Naive thymus-derived CD8-positive, alpha-beta T cell (primary cell): ENCODE measurements around the gene SLC10A7. TPM values are rescaled to one million over a fixed set of nuclear protein-coding genes. Genes with fewer than 3 reads are reported as not detected.

Experiments used
- ATAC-seq, 2 donors: fragments of 150-1000 bp; cut with Tn5 transposase in 1 of 2; sonication (Bioruptor Pico), chemical (Tn5 transposase) in 1 of 2; 1 replicate in 1 of 2; 2 replicates in 1 of 2; pipeline ENCODE4 v1.10.0; 2021; ENCODE audit warnings: mild to moderate bottlenecking in 2 of 2, moderate library complexity in 2 of 2
- POLR2A ChIA-PET: fragments of 350-600 bp; sonication (Branson Sonifier 250); formaldehyde crosslinking; loops from one replicate; lab custom pipeline; 2021; ENCODE audit warnings: antibody characterized with exemption; lab: Charles Lee
- DNase-seq, 10 donors: peaks; one replicate each; pipeline versions ENCODE4 v3.0.0 to v3.0.0-alpha.2; 2020 to 2022
- H3K27ac Mint-ChIP-seq, 10 donors: one replicate each; pipeline ENCODE4 v1.8.0; 2020 to 2022; ENCODE audit warnings: mild to moderate bottlenecking in 10 of 10, mixed read lengths in 10 of 10, moderate library complexity in 4 of 10, inconsistent platforms in 1 of 10
- H3K27me3 Mint-ChIP-seq, 5 donors: one replicate each; pipeline ENCODE4 v1.8.0; 2021 to 2022; ENCODE audit warnings: mixed read lengths in 5 of 5
- H3K36me3 Mint-ChIP-seq, 3 donors: one replicate each; pipeline ENCODE4 v1.8.0; 2020 to 2022; ENCODE audit warnings: mixed read lengths in 3 of 3, mild to moderate bottlenecking in 2 of 3, inconsistent platforms in 1 of 3
- H3K4me1 Mint-ChIP-seq, 4 donors: one replicate each; pipeline ENCODE4 v1.8.0; 2021 to 2022; ENCODE audit warnings: mixed read lengths in 4 of 4
- H3K4me3 Mint-ChIP-seq, 10 donors: one replicate each; pipeline ENCODE4 v1.8.0; 2020 to 2022; ENCODE audit warnings: mild to moderate bottlenecking in 10 of 10, mixed read lengths in 10 of 10, moderate library complexity in 6 of 10, inconsistent platforms in 1 of 10
- H3K9me3 Mint-ChIP-seq, 9 donors: one replicate each; pipeline ENCODE4 v1.8.0; 2020 to 2022; ENCODE audit warnings: mixed read lengths in 9 of 9, mild to moderate bottlenecking in 3 of 9, inconsistent platforms in 1 of 9, moderate library complexity in 1 of 9
- polyA plus RNA-seq, 3 donors: library from polyadenylated mRNA; unstranded; fragments of 300-500 nt; fragmentation: Illumina TruSeq; gene quantifications; one replicate each; pipeline ENCODE4 v1.2.3, GENCODE V29; 2021
- total RNA-seq, 8 experiments: library from RNA in 2 of 8; stranded (reverse) in 2 of 8; gene quantifications; one replicate each; pipeline ENCODE4 v1.2.3 and lab custom pipeline; 2021 to 2026

The SLC10A7 gene
- total and polyA plus RNA-seq, 5 experiments from 2014 or later = 7.8 to 14.2 (median 11.4) TPM

DNA sequence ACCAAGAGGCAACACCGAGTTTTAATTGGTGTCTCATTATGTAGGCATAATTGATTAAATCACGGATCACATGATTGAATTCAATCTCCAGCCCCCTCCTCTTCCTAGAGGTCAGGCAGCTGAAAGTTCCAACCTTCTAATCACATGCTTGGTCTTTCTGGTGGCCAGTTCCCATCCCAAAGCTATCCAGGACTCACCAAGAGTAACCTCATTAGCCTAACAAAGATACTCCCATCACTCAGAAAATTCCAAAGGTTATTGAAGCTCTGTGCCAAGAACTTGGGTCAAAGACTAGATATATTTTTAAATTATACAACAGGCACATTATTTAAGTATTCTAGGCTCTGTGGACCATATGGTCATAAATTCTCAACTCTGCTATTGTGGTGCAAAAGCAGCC lies 65.1 kb downstream of the SLC10A7 start:
- DNase-seq = no peak
- H3K27me3 Mint-ChIP-seq = no peaks in the 10 kb centered on the region
- H3K4me3 Mint-ChIP-seq = no peak overlapping the region
- POLR2A ChIA-PET = no interaction called here
- peaks cover 0 to 6% (median 0%) of the 10 kb centered on the region in 9 donors for H3K9me3 Mint-ChIP-seq
- H3K27ac Mint-ChIP-seq = no peak overlapping the region
- ATAC-seq = no peak
- H3K4me1 Mint-ChIP-seq = peaks cover 9 to 37% (median 27%) of the 10 kb centered on the region in 4 donors
- peaks cover 0 to 12% (median 11%) of the 10 kb centered on the region in 3 donors for H3K36me3 Mint-ChIP-seq

DNA sequence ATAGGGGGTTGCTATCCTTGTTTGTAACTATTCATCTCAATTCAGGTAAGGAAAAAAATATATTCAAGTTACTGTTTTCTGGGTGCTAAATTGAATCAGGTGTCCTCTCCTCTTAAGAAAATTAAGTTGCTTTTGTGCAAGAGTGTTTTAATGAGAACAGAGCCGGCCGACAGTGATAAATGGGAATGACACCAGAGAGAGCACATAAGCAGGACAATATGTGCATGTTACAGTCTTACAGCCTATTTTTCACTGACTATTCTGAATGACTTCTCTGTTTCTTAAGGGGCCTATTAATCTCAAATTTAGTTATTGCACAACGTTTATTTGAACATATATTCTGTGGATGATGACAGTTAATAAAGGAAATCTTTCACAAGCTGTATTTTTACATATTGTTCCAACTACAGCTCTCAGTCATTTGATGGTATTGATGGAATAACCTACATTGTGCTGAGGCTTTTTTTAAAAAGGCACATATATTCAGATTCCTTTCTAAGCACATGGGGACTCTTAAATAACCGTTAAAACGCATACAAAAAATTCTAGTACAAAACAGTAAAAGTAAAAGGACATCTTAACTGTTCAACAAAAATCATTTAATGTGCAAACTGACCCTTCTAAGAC lies 68.4 kb downstream of the SLC10A7 start:
- Mint-ChIP-seq H3K9me3 (peaks cover 0 to 14% (median 0%) of the 10 kb centered on the region in 9 donors), H3K27ac (no peak overlapping the region), H3K36me3 (peaks cover 0 to 9% (median 8%) of the 10 kb centered on the region in 3 donors), H3K27me3 (no peaks in the 10 kb centered on the region), H3K4me3 (no peak overlapping the region), H3K4me1 (peaks cover 21 to 56% (median 38%) of the 10 kb centered on the region in 4 donors)
- DNase-seq = no peak
- ATAC-seq = no peak
- POLR2A ChIA-PET = no interaction called here

DNA sequence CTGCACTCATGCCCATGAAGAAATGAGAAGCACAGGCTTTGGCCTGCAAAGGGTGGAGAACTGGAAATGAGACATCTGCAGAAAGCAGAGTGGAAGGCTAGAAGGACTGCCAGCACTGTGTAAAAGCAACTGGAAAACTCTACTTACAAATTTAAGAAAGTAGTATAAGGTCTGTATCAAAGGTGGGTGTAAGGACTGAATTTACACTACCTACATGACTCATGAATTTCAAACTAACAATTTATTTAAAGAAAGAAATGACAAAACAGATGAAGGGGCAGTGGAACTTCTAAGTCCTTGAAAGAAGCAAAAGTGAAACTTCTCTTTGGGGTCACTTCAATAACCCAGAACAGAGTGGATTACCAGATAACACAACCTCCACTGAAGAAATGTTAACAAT lies 71.2 kb downstream of the SLC10A7 start:
- DNase-seq = no peak
- peaks cover 0 to 14% (median 2%) of the 10 kb centered on the region in 9 donors for H3K9me3 Mint-ChIP-seq
- peak overlapping the region in 3 of 10 donors; percentile 10 to 31 (median 10) for H3K4me3 Mint-ChIP-seq
- no peaks in the 10 kb centered on the region for H3K27me3 Mint-ChIP-seq
- peaks cover 16 to 40% (median 28%) of the 10 kb centered on the region in 4 donors for H3K4me1 Mint-ChIP-seq
- no peak for ATAC-seq
- peak overlapping the region in 3 of 10 donors; percentile 32 to 48 (median 38) for H3K27ac Mint-ChIP-seq
- peaks cover 6 to 13% (median 13%) of the 10 kb centered on the region in 3 donors for H3K36me3 Mint-ChIP-seq
- POLR2A ChIA-PET = no interaction called here

DNA sequence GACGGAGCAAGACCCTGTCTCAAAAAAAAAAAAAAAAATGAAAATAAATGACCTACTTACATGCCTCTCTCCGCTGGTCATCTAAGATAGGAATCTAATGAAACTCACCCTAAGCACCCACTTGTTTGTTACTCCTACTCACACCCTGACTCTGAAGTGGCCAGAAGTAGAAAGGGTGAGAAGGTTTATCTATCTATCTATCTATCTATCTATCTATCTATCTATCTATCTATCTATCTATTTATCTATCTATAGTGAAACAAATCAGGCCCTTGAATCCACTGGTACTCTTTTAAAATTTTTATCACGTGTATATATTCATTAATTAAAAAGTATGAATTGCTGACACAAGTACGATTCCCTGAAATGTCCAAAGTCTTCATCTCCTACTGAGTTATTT lies 75.2 kb downstream of the SLC10A7 start:
- H3K27me3 Mint-ChIP-seq = no peaks in the 10 kb centered on the region
- H3K27ac Mint-ChIP-seq = no peak overlapping the region
- peaks cover 0 to 9% (median 2%) of the 10 kb centered on the region in 9 donors for H3K9me3 Mint-ChIP-seq
- H3K36me3 Mint-ChIP-seq = peaks cover 10 to 15% (median 10%) of the 10 kb centered on the region in 3 donors
- ATAC-seq (no peak), DNase-seq (no peak)
- H3K4me1 Mint-ChIP-seq = peaks cover 16 to 35% (median 23%) of the 10 kb centered on the region in 4 donors
- POLR2A ChIA-PET = no interaction called here
- H3K4me3 Mint-ChIP-seq = no peak overlapping the region

DNA sequence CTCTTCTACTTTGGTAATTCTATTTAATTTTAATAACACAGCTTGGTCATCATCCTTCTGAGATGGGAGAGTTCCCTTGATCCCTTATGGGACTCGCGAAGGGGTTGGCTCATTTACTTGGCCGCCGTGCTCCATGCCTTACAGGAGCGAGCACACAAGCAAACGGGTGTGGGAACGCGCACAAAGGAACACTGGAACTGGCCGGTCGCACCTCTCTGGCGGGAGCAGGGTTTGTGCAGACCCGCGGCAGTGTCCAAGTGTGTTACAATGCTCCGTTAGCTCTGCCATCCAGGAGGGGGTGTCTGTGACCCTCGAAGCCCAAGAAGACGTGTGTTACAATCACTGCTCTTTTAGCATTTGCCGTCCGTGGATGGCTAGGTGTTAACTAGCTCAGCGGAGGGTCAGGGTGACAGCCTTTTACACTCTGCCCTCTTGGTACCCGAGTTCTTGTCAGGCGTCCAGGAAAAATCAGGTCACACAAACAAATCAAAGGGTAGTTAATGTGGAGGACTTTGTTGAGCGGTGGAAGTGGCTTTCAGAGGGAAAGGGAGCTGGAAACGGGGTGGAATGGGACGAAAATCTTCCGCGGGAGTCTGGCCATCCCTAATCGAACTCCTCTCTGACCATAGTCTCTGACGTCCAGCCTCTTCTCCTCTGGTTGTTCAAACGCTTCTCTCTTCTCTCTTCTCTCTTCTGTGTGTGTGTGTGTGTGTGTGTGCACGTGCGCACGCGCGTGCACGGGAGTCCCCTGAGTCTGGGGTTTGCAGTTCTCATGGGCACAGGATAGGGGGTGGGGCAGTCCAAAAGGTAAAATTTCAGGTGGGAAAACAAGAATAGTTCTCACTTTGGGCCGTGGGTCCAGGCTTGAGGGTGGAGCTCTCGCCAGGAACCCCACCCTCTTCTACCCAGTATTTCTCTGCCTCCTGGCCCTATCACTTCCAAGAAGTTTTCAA lies 76.3 kb downstream of the SLC10A7 start:
- POLR2A ChIA-PET = no interaction called here
- DNase-seq = no peak
- H3K4me1 Mint-ChIP-seq = peaks cover 9 to 24% (median 14%) of the 10 kb centered on the region in 4 donors

DNA sequence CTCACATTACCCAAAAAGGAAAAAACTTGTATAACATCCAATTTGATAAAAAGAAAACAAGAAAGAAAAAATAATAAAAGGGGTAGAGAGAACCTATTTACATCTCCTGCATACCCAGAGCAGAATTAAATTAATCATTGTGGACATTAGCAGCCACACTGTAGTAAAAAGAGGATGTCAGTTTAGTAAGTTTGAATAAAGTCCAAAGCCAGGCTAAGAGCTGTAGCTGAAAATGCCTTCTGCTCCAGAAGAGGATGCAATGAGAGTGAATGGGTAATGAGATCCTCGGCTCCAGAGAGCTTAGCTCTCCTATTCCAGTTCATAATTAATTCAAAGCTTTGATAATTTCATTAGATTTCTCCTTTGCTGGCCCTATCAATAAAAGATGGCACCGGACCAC lies 78.2 kb downstream of the SLC10A7 start:
- peaks cover 9 to 20% (median 15%) of the 10 kb centered on the region in 3 donors for H3K36me3 Mint-ChIP-seq
- ATAC-seq = no peak
- H3K4me3 Mint-ChIP-seq = no peak overlapping the region
- H3K27me3 Mint-ChIP-seq = no peaks in the 10 kb centered on the region
- POLR2A ChIA-PET = no interaction called here
- peaks cover 1 to 7% (median 2%) of the 10 kb centered on the region in 4 donors for H3K4me1 Mint-ChIP-seq
- H3K27ac Mint-ChIP-seq = no peak overlapping the region
- H3K9me3 Mint-ChIP-seq = peaks cover 0 to 4% (median 0%) of the 10 kb centered on the region in 9 donors
- DNase-seq = no peak

More for the DNA sequence above, 76.3 kb downstream of the SLC10A7 start:
- Mint-ChIP-seq H3K4me3 (no peak overlapping the region), H3K27me3 (no peaks in the 10 kb centered on the region), H3K9me3 (peaks cover 0 to 4% (median 0%) of the 10 kb centered on the region in 9 donors), H3K27ac (no peak overlapping the region), H3K36me3 (peaks cover 9 to 20% (median 15%) of the 10 kb centered on the region in 3 donors)
- ATAC-seq = no peak

DNA sequence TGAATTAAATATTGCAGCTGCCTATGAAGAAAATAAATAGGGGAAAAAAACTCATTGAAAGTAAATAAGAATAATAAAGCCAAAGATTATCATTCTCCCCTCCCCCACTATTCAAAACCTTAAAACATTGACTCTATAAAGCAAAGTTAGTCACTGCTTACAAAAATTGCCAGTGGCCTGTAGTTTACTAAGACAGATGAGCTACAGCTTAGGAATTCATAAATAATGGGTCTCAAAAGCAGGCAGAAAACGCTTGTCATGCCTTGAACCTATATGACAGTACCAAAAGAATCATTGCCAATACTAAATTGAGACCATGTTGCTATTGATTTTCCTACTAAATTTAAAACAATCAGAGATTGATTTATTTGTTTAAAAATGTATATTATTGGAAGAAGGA lies 78.9 kb downstream of the SLC10A7 start:
- Mint-ChIP-seq H3K27ac (no peak overlapping the region), H3K4me1 (peaks cover 1 to 6% (median 3%) of the 10 kb centered on the region in 4 donors), H3K27me3 (no peaks in the 10 kb centered on the region), H3K4me3 (no peak overlapping the region), H3K9me3 (peaks cover 0 to 4% (median 0%) of the 10 kb centered on the region in 9 donors), H3K36me3 (peaks cover 9 to 22% (median 15%) of the 10 kb centered on the region in 3 donors)
- DNase-seq = no peak
- ATAC-seq = no peak
- POLR2A ChIA-PET = no interaction called here

DNA sequence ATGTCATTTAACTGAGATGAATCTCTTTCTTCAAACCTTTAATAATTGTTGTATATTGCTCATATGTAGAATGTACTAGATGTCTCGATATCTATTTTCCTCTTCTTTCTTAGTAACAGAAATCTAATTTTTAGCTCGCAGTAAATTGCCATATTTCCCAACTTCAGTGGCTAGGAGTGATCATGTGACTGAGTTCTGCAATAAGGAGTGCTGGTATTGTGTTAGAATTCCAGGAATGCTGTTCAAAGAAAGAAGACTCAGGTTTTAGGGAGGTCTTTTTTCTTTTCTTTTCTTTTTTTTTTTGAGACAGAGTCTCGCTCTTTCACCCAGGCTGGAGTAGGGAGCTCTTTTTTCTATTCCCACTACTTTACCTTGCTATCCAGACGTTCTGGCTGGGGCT lies 81.7 kb downstream of the SLC10A7 start:
- Mint-ChIP-seq H3K27me3 (no peaks in the 10 kb centered on the region), H3K4me3 (no peak overlapping the region), H3K9me3 (no peaks in the 10 kb centered on the region), H3K36me3 (peaks cover 0 to 8% (median 5%) of the 10 kb centered on the region in 3 donors), H3K4me1 (peaks cover 0 to 6% (median 3%) of the 10 kb centered on the region in 4 donors), H3K27ac (no peak overlapping the region)
- no peak for DNase-seq
- ATAC-seq = no peak
- POLR2A ChIA-PET = no interaction called here

DNA sequence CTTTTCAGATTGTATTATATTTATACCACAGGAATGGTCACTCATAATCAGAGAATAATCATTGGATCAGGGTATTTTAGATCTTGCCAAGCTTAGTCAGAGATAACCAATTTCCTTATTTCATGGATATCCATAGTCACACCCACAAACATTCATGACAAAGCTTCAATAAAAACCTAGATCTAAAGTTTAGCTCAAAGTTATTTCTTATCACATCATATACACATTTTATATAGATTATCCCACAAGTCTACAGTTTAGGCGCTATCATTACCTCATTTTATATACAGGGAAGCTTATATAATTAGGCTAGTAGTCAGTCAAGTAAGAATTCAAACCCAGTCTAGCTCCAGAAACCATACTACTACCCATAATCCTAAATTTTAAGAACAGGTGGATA lies 82.3 kb downstream of the SLC10A7 start:
- POLR2A ChIA-PET = interaction anchor here (0.6 kb wide), 1 partner anchor 315 kb away, joined by 3 read pairs; no protein-coding TSS in a partner anchor

DNA sequence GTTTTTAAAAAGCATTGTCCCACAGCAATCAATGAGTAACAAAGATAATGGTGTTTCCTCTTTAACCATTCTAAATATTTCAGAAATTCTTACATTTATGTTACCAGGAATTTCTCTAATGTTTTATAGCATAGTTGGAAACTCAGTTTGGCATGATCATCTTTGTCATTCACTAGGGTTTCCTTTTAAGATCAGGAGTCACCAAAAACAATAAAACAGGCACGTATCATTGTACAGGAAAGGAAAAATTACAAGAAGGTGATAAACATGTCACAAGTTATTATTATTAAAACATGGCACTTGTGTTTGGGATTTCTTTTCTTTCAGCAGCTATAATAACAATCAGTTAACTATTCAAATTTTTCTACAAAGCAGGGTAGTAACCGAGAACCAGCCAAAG lies 84.0 kb downstream of the SLC10A7 start:
- Mint-ChIP-seq H3K27ac (no peak overlapping the region), H3K36me3 (peaks cover 0 to 9% (median 5%) of the 10 kb centered on the region in 3 donors), H3K27me3 (no peaks in the 10 kb centered on the region), H3K4me3 (no peak overlapping the region), H3K4me1 (peaks cover 0 to 2% (median 0%) of the 10 kb centered on the region in 4 donors), H3K9me3 (no peaks in the 10 kb centered on the region)
- no peak for ATAC-seq
- DNase-seq = no peak
- POLR2A ChIA-PET = no interaction called here

More for the DNA sequence above, 82.3 kb downstream of the SLC10A7 start:
- Mint-ChIP-seq H3K9me3 (no peaks in the 10 kb centered on the region), H3K27ac (no peak overlapping the region), H3K4me3 (no peak overlapping the region), H3K4me1 (peaks cover 0 to 4% (median 2%) of the 10 kb centered on the region in 4 donors), H3K27me3 (no peaks in the 10 kb centered on the region), H3K36me3 (peaks cover 0 to 7% (median 5%) of the 10 kb centered on the region in 3 donors)
- ATAC-seq (no peak), DNase-seq (no peak)

DNA sequence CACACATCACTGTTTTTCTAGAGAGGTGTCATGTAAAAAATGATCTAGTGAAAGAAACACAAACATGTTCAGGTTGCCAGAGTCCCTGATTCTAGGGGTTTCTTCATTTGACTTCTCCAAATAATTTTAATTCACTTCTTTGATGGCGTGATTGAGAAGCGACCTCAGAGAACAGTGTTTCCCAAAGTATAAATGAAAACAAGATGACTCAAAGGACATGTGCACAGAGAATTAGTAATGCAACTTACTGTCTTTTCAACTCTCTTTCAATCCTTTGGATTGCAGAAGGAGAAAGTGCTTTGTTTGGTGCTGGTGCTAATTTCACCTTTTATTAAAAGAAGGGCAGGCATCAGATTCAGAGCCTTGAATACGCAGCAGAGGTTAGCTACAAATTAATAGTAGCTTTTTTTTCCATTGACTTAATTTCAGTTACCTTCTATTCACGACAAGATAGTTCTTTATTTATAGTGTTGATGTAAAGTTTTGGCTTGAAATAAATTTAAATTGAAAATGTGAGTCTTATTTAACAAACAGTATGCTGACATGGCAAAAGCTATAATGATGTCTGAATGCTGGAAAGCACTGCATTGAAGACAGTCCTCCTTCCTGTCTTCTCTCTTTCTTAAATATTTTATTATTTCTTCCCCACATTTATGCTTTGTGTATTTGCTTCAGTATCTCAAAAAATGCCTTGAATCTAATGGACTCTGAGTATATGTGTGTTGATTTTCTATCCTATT lies 85.1 kb downstream of the SLC10A7 start:
- H3K9me3 Mint-ChIP-seq = no peaks in the 10 kb centered on the region
- peaks cover 0 to 2% (median 0%) of the 10 kb centered on the region in 4 donors for H3K4me1 Mint-ChIP-seq
- no peaks in the 10 kb centered on the region for H3K27me3 Mint-ChIP-seq
- ATAC-seq (no peak), DNase-seq (no peak)
- H3K4me3 Mint-ChIP-seq = no peak overlapping the region
- H3K36me3 Mint-ChIP-seq = peaks cover 0 to 9% (median 9%) of the 10 kb centered on the region in 3 donors
- no peak overlapping the region for H3K27ac Mint-ChIP-seq
- POLR2A ChIA-PET = no interaction called here

DNA sequence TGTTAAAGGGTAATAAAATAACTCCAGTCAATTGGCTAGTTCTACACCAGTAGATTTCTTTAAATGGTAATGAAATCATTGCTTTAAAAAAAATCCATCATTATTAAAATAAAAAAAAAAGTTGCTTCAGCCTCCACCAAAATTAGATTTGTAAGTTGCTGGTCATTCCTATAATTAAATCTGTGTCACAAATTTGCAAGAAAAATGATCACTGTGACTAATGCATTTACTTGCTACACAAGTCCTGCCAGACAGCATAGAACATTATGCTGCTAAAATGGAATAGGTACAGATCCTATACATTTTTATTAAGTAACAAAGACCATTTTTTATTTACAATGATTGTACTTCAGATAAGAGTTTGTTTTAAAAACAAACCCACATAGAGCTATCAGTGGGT lies 85.8 kb downstream of the SLC10A7 start:
- POLR2A ChIA-PET = no interaction called here
- Mint-ChIP-seq H3K36me3 (peaks cover 0 to 9% (median 8%) of the 10 kb centered on the region in 3 donors), H3K4me1 (peaks cover 0 to 2% (median under 1%) of the 10 kb centered on the region in 4 donors), H3K9me3 (no peaks in the 10 kb centered on the region), H3K4me3 (no peak overlapping the region), H3K27me3 (no peaks in the 10 kb centered on the region), H3K27ac (no peak overlapping the region)
- DNase-seq (no peak), ATAC-seq (no peak)
